ENCODE data around the gene SPR. TPM values are rescaled to one million over a fixed set of nuclear protein-coding genes. Genes with fewer than 3 reads are reported as not detected.

Gene SPR
- total and polyA plus RNA-seq, 2 of the 4 experiments (the other 2 are of a cell fraction): 14.3 to 17.4 TPM

DNA sequence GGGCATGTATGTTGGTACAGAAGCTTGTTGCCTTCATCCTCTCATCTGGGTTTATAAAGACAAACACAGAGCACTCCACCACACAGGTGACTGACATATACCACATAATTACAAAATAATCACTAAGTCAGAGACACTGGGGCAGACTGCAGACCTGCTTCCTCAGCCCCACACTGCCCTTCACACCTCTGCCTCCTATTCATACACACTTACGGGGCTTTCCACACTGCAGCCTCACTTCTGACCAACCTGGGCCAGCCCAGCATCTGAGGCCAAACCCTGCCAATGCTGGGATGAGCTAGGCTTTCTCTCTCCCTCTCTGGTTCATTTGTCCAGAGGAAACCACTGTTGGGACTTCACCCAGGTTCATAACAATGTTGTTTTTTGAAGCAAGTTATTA is 34.6 kb downstream of the SPR start:
- Histone ChIP-seq H3K27me3 (ENCODE audit: control insufficient read depth, insufficient read depth, low read length) (peaks cover 98% of the 10 kb centered on the region), H3K56ac (ENCODE audit: extremely low read depth, insufficient read depth, low read length) (no peak overlapping the region), H3K9me1 (ENCODE audit: insufficient read depth, low read length) (no peaks in the 10 kb centered on the region), H3K36me3 (ENCODE audit: control insufficient read depth, insufficient read depth, low read length) (no peaks in the 10 kb centered on the region), H3K4me3 (ENCODE audit: insufficient read depth, low read depth, low read length) (no peak overlapping the region), H4K91ac (ENCODE audit: insufficient read depth, low read depth, low read length) (no peak overlapping the region), H2BK5ac (ENCODE audit: low read depth, low read length, poor library complexity, severe bottlenecking) (no peak overlapping the region), H3K18ac (ENCODE audit: low read depth, low read length) (no peak overlapping the region), H2AK5ac (ENCODE audit: low read depth, low read length) (no peak overlapping the region), H4K20me1 (ENCODE audit: insufficient read depth, low read length) (peaks cover 37% of the 10 kb centered on the region; the same call in 1 of the 2 replicates), H3K4ac (ENCODE audit: low read depth, low read length) (no peak overlapping the region), H3K23ac (ENCODE audit: low read depth, low read length) (no peak overlapping the region), H3K27ac (ENCODE audit: insufficient read depth, low read length) (no peak overlapping the region), H4K5ac (ENCODE audit: low read depth, low read length) (no peak overlapping the region), H2AFZ (replicated peaks; ENCODE audit: low read length, poor library complexity) (no peak overlapping the region), H3K14ac (replicated peaks; ENCODE audit: low read depth, low read length) (no peak overlapping the region), H3K9ac (ENCODE audit: low read depth, low read length) (no peak overlapping the region), H3K4me1 (ENCODE audit: control insufficient read depth, insufficient read depth, low read length) (peaks cover 2% of the 10 kb centered on the region; the same call in 1 of the 2 replicates), H2BK120ac (ENCODE audit: low read depth, low read length) (no peak overlapping the region), H2BK20ac (ENCODE audit: low read depth, low read length) (no peak overlapping the region), H4K8ac (ENCODE audit: low read depth in 2 of 2, low read length in 2 of 2) (no peak overlapping the region), H3K9me3 (ENCODE audit: control insufficient read depth, insufficient read depth, low read length) (peaks cover 25% of the 10 kb centered on the region), H2AK9ac (replicated peaks; ENCODE audit: low read depth, low read length, poor library complexity) (no peak overlapping the region), H2BK15ac (ENCODE audit: low read depth, low read length) (no peak overlapping the region), H3K4me2 (ENCODE audit: low read depth, low read length) (no peak overlapping the region), H3K79me1 (ENCODE audit: low read depth in 1 of 2, low read length in 2 of 2) (no peaks in the 10 kb centered on the region)
- CTCF ChIA-PET: no interaction called here
- BruUV-seq (replicated peaks): no TSS peak
- in situ Hi-C loops (cut with MboI; ENCODE audit: low sequenced_read_pairs): no loop called here
- POLR2A ChIA-PET (ENCODE audit: unreplicated experiment): no interaction called here
- ATAC-seq (ENCODE audit: low read depth): no peak
- intact Hi-C loops (cut with micrococcal nuclease): no loop called here
- dilution Hi-C loops (cut with HindIII; ENCODE audit: low sequenced_read_pairs, unreplicated experiment): no loop called here
- TF ChIP-seq CEBPB (IDR thresholded peaks at IDR 0.05; ENCODE audit: low read depth, low read length) (no peak), BHLHE40 (IDR thresholded peaks at IDR 0.05; ENCODE audit: low read depth, low read length) (no peak), POLR2A (IDR thresholded peaks at IDR 0.05; ENCODE audit: low read depth, low read length) (no peak), FOS (IDR thresholded peaks at IDR 0.05; ENCODE audit: low read depth, low read length) (no peak), RCOR1 (IDR thresholded peaks at IDR 0.05; ENCODE audit: insufficient replicate concordance, low read length) (no peak), RFX5 (IDR thresholded peaks at IDR 0.05; ENCODE audit: low read depth, low read length) (no peak), SMC3 (IDR thresholded peaks at IDR 0.05; ENCODE audit: low read depth, low read length) (no peak), MAFK (IDR thresholded peaks at IDR 0.05; ENCODE audit: low read depth, low read length) (no peak)
- TF ChIP-seq, protein P1, sequence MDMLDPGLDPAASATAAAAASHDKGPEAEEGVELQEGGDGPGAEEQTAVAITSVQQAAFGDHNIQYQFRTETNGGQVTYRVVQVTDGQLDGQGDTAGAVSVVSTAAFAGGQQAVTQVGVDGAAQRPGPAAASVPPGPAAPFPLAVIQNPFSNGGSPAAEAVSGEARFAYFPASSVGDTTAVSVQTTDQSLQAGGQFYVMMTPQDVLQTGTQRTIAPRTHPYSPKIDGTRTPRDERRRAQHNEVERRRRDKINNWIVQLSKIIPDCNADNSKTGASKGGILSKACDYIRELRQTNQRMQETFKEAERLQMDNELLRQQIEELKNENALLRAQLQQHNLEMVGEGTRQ (IDR thresholded peaks at IDR 0.05; ENCODE audit: low read depth, low read length): no peak
- TF ChIP-seq, protein P2, sequence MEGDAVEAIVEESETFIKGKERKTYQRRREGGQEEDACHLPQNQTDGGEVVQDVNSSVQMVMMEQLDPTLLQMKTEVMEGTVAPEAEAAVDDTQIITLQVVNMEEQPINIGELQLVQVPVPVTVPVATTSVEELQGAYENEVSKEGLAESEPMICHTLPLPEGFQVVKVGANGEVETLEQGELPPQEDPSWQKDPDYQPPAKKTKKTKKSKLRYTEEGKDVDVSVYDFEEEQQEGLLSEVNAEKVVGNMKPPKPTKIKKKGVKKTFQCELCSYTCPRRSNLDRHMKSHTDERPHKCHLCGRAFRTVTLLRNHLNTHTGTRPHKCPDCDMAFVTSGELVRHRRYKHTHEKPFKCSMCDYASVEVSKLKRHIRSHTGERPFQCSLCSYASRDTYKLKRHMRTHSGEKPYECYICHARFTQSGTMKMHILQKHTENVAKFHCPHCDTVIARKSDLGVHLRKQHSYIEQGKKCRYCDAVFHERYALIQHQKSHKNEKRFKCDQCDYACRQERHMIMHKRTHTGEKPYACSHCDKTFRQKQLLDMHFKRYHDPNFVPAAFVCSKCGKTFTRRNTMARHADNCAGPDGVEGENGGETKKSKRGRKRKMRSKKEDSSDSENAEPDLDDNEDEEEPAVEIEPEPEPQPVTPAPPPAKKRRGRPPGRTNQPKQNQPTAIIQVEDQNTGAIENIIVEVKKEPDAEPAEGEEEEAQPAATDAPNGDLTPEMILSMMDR (conservative IDR thresholded peaks at IDR 0.05; ENCODE audit: low read depth, low read length): no peak
- TF ChIP-seq, protein P3, sequence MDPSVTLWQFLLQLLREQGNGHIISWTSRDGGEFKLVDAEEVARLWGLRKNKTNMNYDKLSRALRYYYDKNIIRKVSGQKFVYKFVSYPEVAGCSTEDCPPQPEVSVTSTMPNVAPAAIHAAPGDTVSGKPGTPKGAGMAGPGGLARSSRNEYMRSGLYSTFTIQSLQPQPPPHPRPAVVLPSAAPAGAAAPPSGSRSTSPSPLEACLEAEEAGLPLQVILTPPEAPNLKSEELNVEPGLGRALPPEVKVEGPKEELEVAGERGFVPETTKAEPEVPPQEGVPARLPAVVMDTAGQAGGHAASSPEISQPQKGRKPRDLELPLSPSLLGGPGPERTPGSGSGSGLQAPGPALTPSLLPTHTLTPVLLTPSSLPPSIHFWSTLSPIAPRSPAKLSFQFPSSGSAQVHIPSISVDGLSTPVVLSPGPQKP (IDR thresholded peaks at IDR 0.05; ENCODE audit: borderline replicate concordance, low read depth, low read length): no peak
- 13% methylated on average over 1 of the region's 1 CpG; no CpG with 5 or more reads in 1 of the 2 experiments for WGBS, 2 experiments (ENCODE audit: extremely low coverage in 2 of 2, insufficient read length in 1 of 2)
- no peak for DNase-seq
